ENCODE results near the gene PPP2R3B.
A peak's percentile ranks its signal among the peaks of the same experiment; 100 is the strongest.
"Not testable (repeated sequence)": the region's sequence is repeated elsewhere in the genome, so short reads cannot be mapped to it uniquely, and the experiment has no call there.

The PPP2R3B gene

GRCh38 chrX:386768-387575 is at the start of gene PPP2R3B:
PPP2R3B (minus strand) TSS chrX:386907; CDS start chrX:386691, 216 bp downstream.
- DNase-seq, result no peak

- no peak for DNase-seq
These were observed 48.9 kb upstream of the PPP2R3B start for GRCh38 chrX:435536-436122.

- DNase-seq, result no peak
These were observed 48.2 kb upstream of the PPP2R3B start for GRCh38 chrX:434946-435345.

GRCh38 chrX:433771-434170 is 47.1 kb upstream of the PPP2R3B start:
- DNase-seq, result no peak

- not testable (repeated sequence) for DNase-seq
These were observed 46.0 kb upstream of the PPP2R3B start for GRCh38 chrX:432666-433065.

GRCh38 chrX:431492-432111 is 44.9 kb upstream of the PPP2R3B start:
- DNase-seq, result no peak

- no peak for DNase-seq
These were observed 44.3 kb upstream of the PPP2R3B start for GRCh38 chrX:431056-431455.

GRCh38 chrX:429266-429825 is 42.6 kb upstream of the PPP2R3B start:
- no peak for DNase-seq

GRCh38 chrX:427812-428725 is 41.4 kb upstream of the PPP2R3B start:
- DNase-seq, result no peak

GRCh38 chrX:426881-427280 is 40.2 kb upstream of the PPP2R3B start:
- no peak for DNase-seq

GRCh38 chrX:425056-425455 is 38.3 kb upstream of the PPP2R3B start:
- no peak for DNase-seq

GRCh38 chrX:421646-422391 is 35.1 kb upstream of the PPP2R3B start:
- DNase-seq, result no peak

GRCh38 chrX:420496-421223 is 34.0 kb upstream of the PPP2R3B start:
- DNase-seq, result no peak

- DNase-seq, result peak; percentile 28
These were observed 32.4 kb upstream of the PPP2R3B start for GRCh38 chrX:418927-419729.

GRCh38 chrX:415498-415897 is 28.8 kb upstream of the PPP2R3B start:
- not testable (repeated sequence) for DNase-seq

- DNase-seq, result no peak
These were observed 26.9 kb upstream of the PPP2R3B start for GRCh38 chrX:413322-414201.

- DNase-seq, result no peak
These were observed 23.6 kb upstream of the PPP2R3B start for GRCh38 chrX:410296-410695.

GRCh38 chrX:405149-405548 is 18.4 kb upstream of the PPP2R3B start:
- DNase-seq, result no peak

GRCh38 chrX:404656-405055 is 17.9 kb upstream of the PPP2R3B start:
- no peak for DNase-seq
